ENCODE data around the gene AFF3.

- TF ChIP-seq ZNF565 (CRISPR knock-in tag; conservative IDR thresholded peaks at IDR 0.05; ENCODE audit: low read depth) (no peak), RARB (CRISPR knock-in tag; IDR thresholded peaks at IDR 0.05) (no peak), ZC3H10 (CRISPR knock-in tag; IDR thresholded peaks at IDR 0.05) (no peak), POU6F1 (CRISPR knock-in tag; IDR thresholded peaks at IDR 0.05; ENCODE audit: borderline replicate concordance, low read depth) (no peak), PATZ1 (CRISPR knock-in tag; IDR thresholded peaks at IDR 0.05; ENCODE audit: borderline replicate concordance) (no peak), ARNTL (CRISPR knock-in tag; IDR thresholded peaks at IDR 0.05; ENCODE audit: borderline replicate concordance, low read depth) (no peak), ZFP3 (CRISPR knock-in tag; IDR thresholded peaks at IDR 0.05) (no peak), SNAI2 (CRISPR knock-in tag; IDR thresholded peaks at IDR 0.05) (no peak), PPARA (CRISPR knock-in tag; IDR thresholded peaks at IDR 0.05; ENCODE audit: borderline replicate concordance) (no peak), TSHZ2 (CRISPR knock-in tag; IDR thresholded peaks at IDR 0.05) (no peak), CREB5 (CRISPR knock-in tag; IDR thresholded peaks at IDR 0.05; ENCODE audit: low read depth) (no peak)
Measured at GRCh38 chr2:100054426-100054825, 88.0 kb downstream of the AFF3 start.

Measured in SK-N-SH treated with all-trans-retinoic acid at 6 μM for 48 hours (cell line).